Measurements from ENCODE around the gene SALL4.

DNA sequence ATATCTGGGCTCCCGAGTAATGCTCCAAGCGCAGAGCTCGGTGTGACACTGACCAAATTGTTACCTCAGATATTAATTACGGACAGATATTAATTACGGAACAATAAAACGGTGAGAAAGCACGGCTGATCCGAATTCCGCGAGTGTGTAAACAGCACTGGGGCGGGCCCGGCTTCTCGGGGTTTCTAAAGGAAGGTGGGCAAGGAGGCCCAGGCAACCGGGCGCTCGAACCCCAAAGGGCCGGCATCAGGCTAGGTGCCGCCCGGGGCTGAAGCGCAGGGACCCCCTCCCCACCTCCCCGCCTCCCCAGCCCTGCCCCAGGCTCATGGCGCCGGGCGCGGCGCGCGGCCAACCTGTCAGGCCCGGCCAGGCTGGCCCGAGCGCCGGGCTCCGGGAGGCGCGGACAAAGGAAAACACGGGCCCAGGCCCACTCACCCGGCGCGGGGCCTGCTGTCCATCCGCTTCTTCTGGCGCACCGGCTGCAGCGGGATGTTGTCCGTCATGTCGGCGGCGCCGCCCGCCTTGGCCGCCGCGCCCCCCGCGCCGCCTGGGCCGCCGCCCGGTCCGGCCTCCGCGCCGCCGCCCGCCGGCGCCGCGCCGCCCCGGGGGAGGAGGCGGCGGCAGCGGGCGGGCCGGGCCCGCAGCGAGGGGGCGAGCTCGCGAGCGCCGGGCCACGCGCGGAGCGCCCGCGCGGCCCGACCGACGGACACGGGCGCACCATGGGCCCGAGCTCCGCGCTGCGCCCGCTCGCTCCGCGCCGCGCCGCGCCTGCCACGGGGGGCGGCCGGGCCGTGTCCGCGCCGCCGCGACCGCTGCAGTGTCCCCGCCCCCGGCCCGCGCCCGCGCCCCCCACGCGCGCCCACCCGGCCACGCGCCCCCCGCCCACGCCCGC lies 34.2 kb downstream of the SALL4 start, which contains the start of gene ATP9A:
- TF ChIP-seq, protein P1, sequence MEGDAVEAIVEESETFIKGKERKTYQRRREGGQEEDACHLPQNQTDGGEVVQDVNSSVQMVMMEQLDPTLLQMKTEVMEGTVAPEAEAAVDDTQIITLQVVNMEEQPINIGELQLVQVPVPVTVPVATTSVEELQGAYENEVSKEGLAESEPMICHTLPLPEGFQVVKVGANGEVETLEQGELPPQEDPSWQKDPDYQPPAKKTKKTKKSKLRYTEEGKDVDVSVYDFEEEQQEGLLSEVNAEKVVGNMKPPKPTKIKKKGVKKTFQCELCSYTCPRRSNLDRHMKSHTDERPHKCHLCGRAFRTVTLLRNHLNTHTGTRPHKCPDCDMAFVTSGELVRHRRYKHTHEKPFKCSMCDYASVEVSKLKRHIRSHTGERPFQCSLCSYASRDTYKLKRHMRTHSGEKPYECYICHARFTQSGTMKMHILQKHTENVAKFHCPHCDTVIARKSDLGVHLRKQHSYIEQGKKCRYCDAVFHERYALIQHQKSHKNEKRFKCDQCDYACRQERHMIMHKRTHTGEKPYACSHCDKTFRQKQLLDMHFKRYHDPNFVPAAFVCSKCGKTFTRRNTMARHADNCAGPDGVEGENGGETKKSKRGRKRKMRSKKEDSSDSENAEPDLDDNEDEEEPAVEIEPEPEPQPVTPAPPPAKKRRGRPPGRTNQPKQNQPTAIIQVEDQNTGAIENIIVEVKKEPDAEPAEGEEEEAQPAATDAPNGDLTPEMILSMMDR (IDR thresholded peaks at IDR 0.05): no peak
- TF ChIP-seq POLR2AphosphoS5 (IDR thresholded peaks at IDR 0.05): no peak
- TF ChIP-seq POLR2A (IDR thresholded peaks at IDR 0.05; ENCODE audit: low read depth): no peak

Data from esophagus muscularis mucosa (tissue), 3 donors.